ENCODE measurements around the gene MAP2K3. TPM values are rescaled to one million over a fixed set of nuclear protein-coding genes. Genes with fewer than 3 reads are reported as not detected.

MAP2K3 gene
- total RNA-seq, 2 donors from 2014 or later: 37.8 to 43.8 TPM

- TF ChIP-seq CTCF (IDR thresholded peaks at IDR 0.05): no peak
Observed at GRCh38 chr17:21356537-21357127, 72.1 kb downstream of the MAP2K3 start.

GRCh38 chr17:21357281-21357680 is 72.8 kb downstream of the MAP2K3 start:
- TF ChIP-seq CTCF (IDR thresholded peaks at IDR 0.05): no peak
- Histone ChIP-seq H3K27me3 (no peaks in the 10 kb centered on the region), H3K4me3 (no peak overlapping the region), H3K9me3 (no peaks in the 10 kb centered on the region), H3K36me3 (no peaks in the 10 kb centered on the region), H3K27ac (peak overlapping the region; percentile 31 to 70), H3K4me1 (peaks cover 0 to 32% of the 10 kb centered on the region in 2 donors)
- no peak for DNase-seq (ENCODE audit: low spot score)

More at GRCh38 chr17:21356537-21357127, 72.1 kb downstream of the MAP2K3 start:
- H3K4me3 ChIP-seq: no peak overlapping the region
- H3K27me3 ChIP-seq: no peaks in the 10 kb centered on the region
- no peak overlapping the region for H3K27ac ChIP-seq
- H3K36me3 ChIP-seq: no peaks in the 10 kb centered on the region
- peaks cover 0 to 32% of the 10 kb centered on the region in 2 donors for H3K4me1 ChIP-seq
- no peak for DNase-seq (ENCODE audit: low spot score)
- H3K9me3 ChIP-seq: no peaks in the 10 kb centered on the region

GRCh38 chr17:21357696-21358656 is 73.5 kb downstream of the MAP2K3 start:
- DNase-seq (ENCODE audit: low spot score): no peak
- H3K27ac ChIP-seq: peak overlapping the region; percentile 70 to 80
- TF ChIP-seq CTCF (IDR thresholded peaks at IDR 0.05): no peak
- no peaks in the 10 kb centered on the region for H3K9me3 ChIP-seq
- H3K4me1 ChIP-seq: peaks cover 0 to 32% of the 10 kb centered on the region in 2 donors
- no peaks in the 10 kb centered on the region for H3K36me3 ChIP-seq
- H3K4me3 ChIP-seq: no peak overlapping the region
- H3K27me3 ChIP-seq: no peaks in the 10 kb centered on the region

- peak overlapping the region; percentile 70 to 80 for H3K27ac ChIP-seq
- H3K4me3 ChIP-seq: no peak overlapping the region
- TF ChIP-seq CTCF (IDR thresholded peaks at IDR 0.05): no peak
- peak; percentile 81 for DNase-seq (ENCODE audit: low spot score)
- H3K27me3 ChIP-seq: no peaks in the 10 kb centered on the region
- H3K9me3 ChIP-seq: no peaks in the 10 kb centered on the region
- H3K4me1 ChIP-seq: peaks cover 0 to 32% of the 10 kb centered on the region in 2 donors
- no peaks in the 10 kb centered on the region for H3K36me3 ChIP-seq
Observed at GRCh38 chr17:21358682-21359482, 74.4 kb downstream of the MAP2K3 start.

- no peak for DNase-seq (ENCODE audit: low spot score)
- TF ChIP-seq CTCF (IDR thresholded peaks at IDR 0.05): no peak
- Histone ChIP-seq H3K9me3 (no peaks in the 10 kb centered on the region), H3K36me3 (no peaks in the 10 kb centered on the region), H3K4me1 (peaks cover 0 to 32% of the 10 kb centered on the region in 2 donors), H3K27me3 (no peaks in the 10 kb centered on the region), H3K27ac (peak overlapping the region; percentile 70 to 80), H3K4me3 (no peak overlapping the region)
Observed at GRCh38 chr17:21359483-21359840, 75.0 kb downstream of the MAP2K3 start.

Measured in right atrium auricular region (tissue), 2 donors.